Measurements from ENCODE around the gene ANK2. TPM values are rescaled to one million over a fixed set of nuclear protein-coding genes. Genes with fewer than 3 reads are reported as not detected.

The ANK2 gene
- total and polyA plus RNA-seq, 2 experiments from 2014 or later: 10.9 to 25.9 TPM

DNA sequence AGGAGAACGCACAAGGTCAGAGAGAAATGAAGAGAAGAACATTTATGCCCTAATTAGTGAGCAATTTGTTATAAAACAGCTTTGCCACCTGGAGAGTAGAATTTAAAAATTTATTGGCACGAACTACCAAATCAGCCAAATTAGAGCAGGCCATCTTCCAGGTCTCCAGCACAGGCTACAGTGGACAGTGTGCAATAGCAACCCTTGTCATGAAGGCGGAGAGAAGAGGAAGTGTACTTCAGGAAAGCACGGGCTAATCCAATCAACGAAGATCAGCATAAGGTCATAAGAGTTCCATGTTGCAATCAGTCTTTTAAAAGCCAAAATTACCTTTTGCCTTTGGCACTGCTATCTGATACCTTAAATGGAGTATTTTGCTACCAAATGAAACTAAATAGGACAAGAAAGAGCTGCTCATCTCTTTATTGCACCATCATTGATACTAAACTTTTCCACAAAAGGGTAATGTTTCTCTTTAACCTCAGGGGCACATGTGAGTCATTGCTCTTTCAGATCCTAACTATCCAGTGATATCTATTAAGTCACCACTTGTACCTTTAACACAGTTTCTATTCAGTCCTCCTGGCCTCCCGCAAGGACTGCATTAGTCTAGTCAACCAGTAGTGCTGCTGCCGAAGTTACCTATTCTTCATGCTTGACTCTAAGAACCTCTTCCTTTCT, 19.9 kb downstream of the ANK2 start:
- H3K27me3 ChIP-seq (replicated peaks; ENCODE audit: insufficient read depth): no peaks in the 10 kb centered on the region
- H3K9me2 ChIP-seq (ENCODE audit: insufficient read depth): no peaks in the 10 kb centered on the region
- no peaks in the 10 kb centered on the region for H3K9me3 ChIP-seq (ENCODE audit: low read depth)
- no peak overlapping the region for H3K4me2 ChIP-seq (ENCODE audit: unreplicated experiment)
- H4K20me1 ChIP-seq (ENCODE audit: insufficient read depth): no peaks in the 10 kb centered on the region
- TF ChIP-seq EZH2phosphoT487 (IDR thresholded peaks at IDR 0.05; ENCODE audit: insufficient read depth, low read depth) (no peak), EZH2 (IDR thresholded peaks at IDR 0.05; ENCODE audit: insufficient read depth, poor library complexity, severe bottlenecking) (no peak)
- peak; percentile 43 for DNase-seq
- no peak overlapping the region for H3K9ac ChIP-seq
- no peak overlapping the region for H3K27ac ChIP-seq
- no peaks in the 10 kb centered on the region for H3K79me2 ChIP-seq (ENCODE audit: insufficient read depth)
- H3K4me3 ChIP-seq: no peak overlapping the region
- H3K36me3 ChIP-seq (ENCODE audit: low read depth): no peaks in the 10 kb centered on the region
- H3K4me1 ChIP-seq (ENCODE audit: insufficient read depth): peaks cover 8% of the 10 kb centered on the region
- in situ Hi-C loops (cut with MboI): no loop called here
- 94 to 96% methylated on average over 7 of the region's 7 CpGs for WGBS, 2 experiments (ENCODE audit: low coverage in 1 of 2, low lambda C conversion rate in 2 of 2, missing lambda C conversion rate in 2 of 2)
- H2AFZ ChIP-seq: no peak overlapping the region
- no peaks in the 10 kb centered on the region for H3F3A ChIP-seq (ENCODE audit: insufficient read depth)

DNA sequence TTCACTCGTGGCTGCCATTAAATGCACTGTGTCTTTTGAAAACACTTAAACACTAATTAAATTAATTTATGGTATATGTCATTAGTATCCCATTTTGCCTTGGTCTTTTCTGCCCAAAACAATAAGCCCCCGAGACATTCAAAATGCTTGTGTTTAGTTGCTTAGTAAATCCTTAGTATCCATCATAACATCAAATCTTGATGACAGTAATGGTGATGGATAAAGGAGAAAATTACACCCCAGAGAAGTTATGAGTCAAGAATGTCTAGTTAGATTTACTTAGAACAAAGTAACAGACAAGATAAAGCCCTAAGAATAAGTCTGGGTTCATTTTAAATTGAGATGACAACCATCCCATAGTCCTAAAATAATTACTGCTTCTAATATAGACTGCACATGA, 21.3 kb downstream of the ANK2 start:
- in situ Hi-C loops (cut with MboI): no loop called here
- Histone ChIP-seq H3K9me3 (ENCODE audit: low read depth) (no peaks in the 10 kb centered on the region), H4K20me1 (ENCODE audit: insufficient read depth) (no peaks in the 10 kb centered on the region), H3K79me2 (ENCODE audit: insufficient read depth) (no peaks in the 10 kb centered on the region), H3K4me2 (ENCODE audit: unreplicated experiment) (no peak overlapping the region), H3K27me3 (replicated peaks; ENCODE audit: insufficient read depth) (no peaks in the 10 kb centered on the region), H3K27ac (no peak overlapping the region), H3K9ac (no peak overlapping the region), H2AFZ (no peak overlapping the region), H3F3A (ENCODE audit: insufficient read depth) (no peaks in the 10 kb centered on the region), H3K36me3 (ENCODE audit: low read depth) (no peaks in the 10 kb centered on the region), H3K9me2 (ENCODE audit: insufficient read depth) (no peaks in the 10 kb centered on the region), H3K4me1 (ENCODE audit: insufficient read depth) (peaks cover 8% of the 10 kb centered on the region), H3K4me3 (no peak overlapping the region)
- TF ChIP-seq EZH2 (IDR thresholded peaks at IDR 0.05; ENCODE audit: insufficient read depth, poor library complexity, severe bottlenecking): no peak
- no peak for TF ChIP-seq EZH2phosphoT487 (IDR thresholded peaks at IDR 0.05; ENCODE audit: insufficient read depth, low read depth)
- DNase-seq: no peak
- WGBS, 2 experiments (ENCODE audit: low coverage in 1 of 2, low lambda C conversion rate in 2 of 2, missing lambda C conversion rate in 2 of 2): 52 to 56% methylated on average over 2 of the region's 2 CpGs

DNA sequence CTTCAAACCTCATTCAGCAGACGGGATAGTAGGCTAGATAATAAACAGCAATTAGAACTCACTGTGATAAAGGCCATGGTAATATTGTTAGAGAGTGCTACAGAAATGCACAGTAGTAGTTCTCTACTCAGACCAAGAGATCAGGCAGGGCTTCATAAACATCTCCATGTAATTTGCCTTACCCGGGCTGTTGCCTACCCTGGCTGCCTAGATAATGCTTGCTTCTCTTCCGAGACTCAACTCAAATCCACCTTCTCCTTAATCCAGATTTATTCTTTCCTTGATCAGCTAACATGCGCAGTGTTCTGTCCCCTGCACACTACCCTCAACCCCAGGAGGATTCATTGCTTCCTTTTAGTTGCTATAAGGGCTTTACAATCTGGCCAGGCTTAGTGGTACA, 21.8 kb downstream of the ANK2 start:
- Histone ChIP-seq H3K79me2 (ENCODE audit: insufficient read depth) (no peaks in the 10 kb centered on the region), H3K4me1 (ENCODE audit: insufficient read depth) (peaks cover 8% of the 10 kb centered on the region), H3K9me2 (ENCODE audit: insufficient read depth) (no peaks in the 10 kb centered on the region), H4K20me1 (ENCODE audit: insufficient read depth) (no peaks in the 10 kb centered on the region), H3F3A (ENCODE audit: insufficient read depth) (no peaks in the 10 kb centered on the region), H3K9ac (no peak overlapping the region), H3K4me2 (ENCODE audit: unreplicated experiment) (no peak overlapping the region), H3K36me3 (ENCODE audit: low read depth) (no peaks in the 10 kb centered on the region), H3K4me3 (no peak overlapping the region), H3K9me3 (ENCODE audit: low read depth) (no peaks in the 10 kb centered on the region), H3K27ac (no peak overlapping the region), H2AFZ (no peak overlapping the region), H3K27me3 (replicated peaks; ENCODE audit: insufficient read depth) (no peaks in the 10 kb centered on the region)
- in situ Hi-C loops (cut with MboI): no loop called here
- no peak for DNase-seq
- 82 to 86% methylated on average over 4 of the region's 4 CpGs for WGBS, 2 experiments (ENCODE audit: low coverage in 1 of 2, low lambda C conversion rate in 2 of 2, missing lambda C conversion rate in 2 of 2)
- TF ChIP-seq EZH2 (IDR thresholded peaks at IDR 0.05; ENCODE audit: insufficient read depth, poor library complexity, severe bottlenecking): no peak
- no peak for TF ChIP-seq EZH2phosphoT487 (IDR thresholded peaks at IDR 0.05; ENCODE audit: insufficient read depth, low read depth)

DNA sequence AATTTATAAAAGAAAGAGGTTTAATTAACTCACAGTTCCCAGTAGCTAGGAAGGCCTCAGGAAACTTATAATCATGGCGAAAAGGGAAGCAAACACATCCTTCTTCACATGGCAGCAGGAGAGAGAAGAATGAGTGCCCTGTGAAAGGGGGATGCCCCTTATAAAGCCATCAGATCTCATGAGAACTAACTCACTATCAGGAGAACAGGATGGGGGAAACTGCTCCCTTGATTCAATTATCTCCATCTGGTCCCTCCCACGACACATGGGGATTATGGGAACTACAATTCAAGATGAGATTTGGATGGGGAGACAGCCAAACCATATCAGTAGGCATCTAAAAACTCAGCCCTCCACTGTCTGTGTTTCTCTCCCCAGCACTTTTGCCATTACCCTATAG, 22.4 kb downstream of the ANK2 start:
- H3K9me3 ChIP-seq (ENCODE audit: low read depth): no peaks in the 10 kb centered on the region

More for the DNA sequence above, 22.4 kb downstream of the ANK2 start:
- no peaks in the 10 kb centered on the region for H3K79me2 ChIP-seq (ENCODE audit: insufficient read depth)
- no peak overlapping the region for H3K9ac ChIP-seq
- H2AFZ ChIP-seq: no peak overlapping the region
- 70 to 79% methylated on average over 2 of the region's 2 CpGs for WGBS, 2 experiments (ENCODE audit: low coverage in 1 of 2, low lambda C conversion rate in 2 of 2, missing lambda C conversion rate in 2 of 2)
- no peak for DNase-seq
- H3K4me3 ChIP-seq: no peak overlapping the region
- in situ Hi-C loops (cut with MboI): no loop called here
- H3K36me3 ChIP-seq (ENCODE audit: low read depth): no peaks in the 10 kb centered on the region
- no peaks in the 10 kb centered on the region for H4K20me1 ChIP-seq (ENCODE audit: insufficient read depth)
- H3K27me3 ChIP-seq (replicated peaks; ENCODE audit: insufficient read depth): no peaks in the 10 kb centered on the region
- H3K4me2 ChIP-seq (ENCODE audit: unreplicated experiment): no peak overlapping the region
- peaks cover 8% of the 10 kb centered on the region for H3K4me1 ChIP-seq (ENCODE audit: insufficient read depth)
- H3K27ac ChIP-seq: no peak overlapping the region
- no peaks in the 10 kb centered on the region for H3F3A ChIP-seq (ENCODE audit: insufficient read depth)
- no peaks in the 10 kb centered on the region for H3K9me2 ChIP-seq (ENCODE audit: insufficient read depth)
- no peak for TF ChIP-seq EZH2phosphoT487 (IDR thresholded peaks at IDR 0.05; ENCODE audit: insufficient read depth, low read depth)
- TF ChIP-seq EZH2 (IDR thresholded peaks at IDR 0.05; ENCODE audit: insufficient read depth, poor library complexity, severe bottlenecking): no peak

All from GM23248 (cell line).